NCI-H1092 (cell line): ENCODE measurements around the gene PSMD13.

Source experiments
- DNase-seq: peaks from one replicate; lab custom pipeline; 2025; lab: John Stamatoyannopoulos, UW

PSMD13 gene

DNA sequence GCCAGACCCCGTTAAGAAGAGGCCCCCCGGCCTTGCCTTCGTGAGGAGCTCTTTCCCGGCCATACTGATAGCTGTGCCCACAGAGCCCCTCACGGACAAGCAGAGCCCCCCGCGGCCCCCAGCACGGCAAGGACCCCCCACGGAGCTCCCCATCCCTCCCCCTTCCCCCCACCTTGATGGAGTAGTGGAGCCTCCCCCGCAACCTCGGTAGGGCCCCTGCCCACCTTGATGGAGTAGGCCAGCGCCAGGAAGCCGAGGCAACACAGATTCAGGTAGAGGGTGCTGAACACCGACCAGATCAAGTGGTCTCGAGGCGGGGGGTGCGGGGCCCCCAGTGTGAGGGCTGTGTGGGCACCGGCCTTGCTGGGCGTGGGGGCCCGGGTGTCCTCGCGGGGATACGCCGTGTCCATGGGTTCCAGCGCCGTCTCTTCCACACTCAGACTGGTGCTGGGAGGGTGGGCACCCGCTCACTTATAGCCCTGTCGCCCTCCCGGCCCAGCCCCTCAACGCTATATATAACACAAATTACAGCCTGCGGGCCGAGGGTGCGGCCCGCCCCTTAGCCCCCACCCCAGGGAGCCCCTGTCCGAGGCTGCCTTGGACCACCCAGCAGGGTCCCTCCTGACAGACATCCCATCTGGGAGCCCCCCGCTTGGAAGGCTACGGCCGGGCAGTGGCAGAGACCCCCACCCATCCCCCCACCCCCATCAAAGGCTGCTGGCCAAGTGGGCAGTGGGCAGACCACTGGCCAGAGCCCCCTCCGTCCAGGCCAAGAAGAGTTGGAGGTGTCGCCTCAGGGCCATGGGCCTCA is 62.5 kb downstream of the PSMD13 start, which contains the start of gene IFITM5:
TSS of gene IFITM5 (minus strand) at position 446 of the 811 bp plus-strand sequence. CDS start at position 410, 36 bp downstream.
- no peak for DNase-seq

DNA sequence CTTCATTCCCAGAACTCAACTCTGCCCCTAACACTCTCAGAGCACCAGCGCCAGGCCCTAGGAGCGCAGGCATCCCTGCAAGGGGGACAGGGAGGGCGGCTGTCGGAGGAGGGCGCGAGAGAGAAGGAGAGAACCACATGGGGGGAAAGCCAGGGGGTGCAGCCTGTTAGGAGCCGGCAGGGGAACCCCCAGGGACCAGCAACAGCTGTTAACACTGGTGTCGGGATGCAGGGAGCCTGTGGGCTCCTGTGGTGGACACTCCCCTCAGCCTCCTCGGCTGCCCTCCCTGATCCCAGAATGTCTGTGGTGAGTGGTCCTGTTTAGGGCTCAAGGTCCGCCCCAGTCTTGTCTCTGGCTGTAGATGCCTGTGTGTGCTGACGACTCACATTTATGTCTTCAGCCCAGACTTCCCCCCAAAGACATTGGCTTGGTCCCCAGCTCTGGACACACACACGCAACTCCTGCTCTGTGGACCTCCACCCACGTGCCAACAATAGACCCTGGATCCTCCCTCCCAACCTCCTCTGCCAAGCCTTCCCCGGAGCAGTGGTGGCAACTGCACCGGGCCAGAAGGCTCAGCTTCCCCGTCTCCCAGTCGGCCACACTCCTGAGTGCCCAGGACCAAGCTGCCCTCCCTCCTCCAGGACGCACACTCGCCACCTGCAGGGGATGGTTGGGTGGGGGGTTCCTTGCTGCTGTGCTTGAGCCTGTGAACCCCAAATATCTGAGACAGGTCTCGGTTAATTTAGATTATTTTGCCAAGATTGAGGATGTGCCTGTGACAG is 63.4 kb downstream of the PSMD13 start:
- DNase-seq = no peak
